Measurements from ENCODE around the gene PCDH15.

DNA sequence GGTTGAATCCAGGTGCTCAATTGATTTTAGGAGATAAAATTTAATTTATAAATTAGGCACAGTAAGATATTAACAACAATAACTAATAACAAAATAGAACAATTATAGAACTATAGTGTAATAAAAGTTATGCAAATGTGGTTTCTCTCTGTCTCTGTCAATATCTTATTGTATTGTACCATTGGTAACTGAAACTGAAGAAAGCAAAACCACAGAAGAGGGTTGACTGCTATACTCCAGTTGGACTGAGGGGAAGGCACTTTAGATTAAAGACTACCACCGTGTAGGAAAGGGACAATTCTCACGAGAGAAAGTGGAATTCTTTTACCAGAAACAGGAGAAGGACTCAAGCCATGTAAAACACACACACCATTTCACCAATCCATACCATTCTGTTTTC, 967.1 kb downstream of the PCDH15 start:
- TF ChIP-seq, protein P1, sequence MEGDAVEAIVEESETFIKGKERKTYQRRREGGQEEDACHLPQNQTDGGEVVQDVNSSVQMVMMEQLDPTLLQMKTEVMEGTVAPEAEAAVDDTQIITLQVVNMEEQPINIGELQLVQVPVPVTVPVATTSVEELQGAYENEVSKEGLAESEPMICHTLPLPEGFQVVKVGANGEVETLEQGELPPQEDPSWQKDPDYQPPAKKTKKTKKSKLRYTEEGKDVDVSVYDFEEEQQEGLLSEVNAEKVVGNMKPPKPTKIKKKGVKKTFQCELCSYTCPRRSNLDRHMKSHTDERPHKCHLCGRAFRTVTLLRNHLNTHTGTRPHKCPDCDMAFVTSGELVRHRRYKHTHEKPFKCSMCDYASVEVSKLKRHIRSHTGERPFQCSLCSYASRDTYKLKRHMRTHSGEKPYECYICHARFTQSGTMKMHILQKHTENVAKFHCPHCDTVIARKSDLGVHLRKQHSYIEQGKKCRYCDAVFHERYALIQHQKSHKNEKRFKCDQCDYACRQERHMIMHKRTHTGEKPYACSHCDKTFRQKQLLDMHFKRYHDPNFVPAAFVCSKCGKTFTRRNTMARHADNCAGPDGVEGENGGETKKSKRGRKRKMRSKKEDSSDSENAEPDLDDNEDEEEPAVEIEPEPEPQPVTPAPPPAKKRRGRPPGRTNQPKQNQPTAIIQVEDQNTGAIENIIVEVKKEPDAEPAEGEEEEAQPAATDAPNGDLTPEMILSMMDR (conservative IDR thresholded peaks at IDR 0.05; ENCODE audit: low read depth in 2 of 2) = no peak
- TF ChIP-seq EZH2 (IDR thresholded peaks at IDR 0.05; ENCODE audit: low read depth, unreplicated experiment) (no peak), CREB1 (CRISPR knock-in tag; IDR thresholded peaks at IDR 0.05; ENCODE audit: low read depth) (no peak), POLR2AphosphoS5 (IDR thresholded peaks at IDR 0.05; ENCODE audit: low read depth) (no peak), EZH2phosphoT487 (IDR thresholded peaks at IDR 0.05; ENCODE audit: unreplicated experiment) (no peak), JUNB (IDR thresholded peaks at IDR 0.05; ENCODE audit: unreplicated experiment) (no peak), NANOG (IDR thresholded peaks at IDR 0.05; ENCODE audit: borderline replicate concordance) (no peak), STAT1 (IDR thresholded peaks at IDR 0.05; ENCODE audit: unreplicated experiment) (no peak)
- TF ChIP-seq, protein P2, sequence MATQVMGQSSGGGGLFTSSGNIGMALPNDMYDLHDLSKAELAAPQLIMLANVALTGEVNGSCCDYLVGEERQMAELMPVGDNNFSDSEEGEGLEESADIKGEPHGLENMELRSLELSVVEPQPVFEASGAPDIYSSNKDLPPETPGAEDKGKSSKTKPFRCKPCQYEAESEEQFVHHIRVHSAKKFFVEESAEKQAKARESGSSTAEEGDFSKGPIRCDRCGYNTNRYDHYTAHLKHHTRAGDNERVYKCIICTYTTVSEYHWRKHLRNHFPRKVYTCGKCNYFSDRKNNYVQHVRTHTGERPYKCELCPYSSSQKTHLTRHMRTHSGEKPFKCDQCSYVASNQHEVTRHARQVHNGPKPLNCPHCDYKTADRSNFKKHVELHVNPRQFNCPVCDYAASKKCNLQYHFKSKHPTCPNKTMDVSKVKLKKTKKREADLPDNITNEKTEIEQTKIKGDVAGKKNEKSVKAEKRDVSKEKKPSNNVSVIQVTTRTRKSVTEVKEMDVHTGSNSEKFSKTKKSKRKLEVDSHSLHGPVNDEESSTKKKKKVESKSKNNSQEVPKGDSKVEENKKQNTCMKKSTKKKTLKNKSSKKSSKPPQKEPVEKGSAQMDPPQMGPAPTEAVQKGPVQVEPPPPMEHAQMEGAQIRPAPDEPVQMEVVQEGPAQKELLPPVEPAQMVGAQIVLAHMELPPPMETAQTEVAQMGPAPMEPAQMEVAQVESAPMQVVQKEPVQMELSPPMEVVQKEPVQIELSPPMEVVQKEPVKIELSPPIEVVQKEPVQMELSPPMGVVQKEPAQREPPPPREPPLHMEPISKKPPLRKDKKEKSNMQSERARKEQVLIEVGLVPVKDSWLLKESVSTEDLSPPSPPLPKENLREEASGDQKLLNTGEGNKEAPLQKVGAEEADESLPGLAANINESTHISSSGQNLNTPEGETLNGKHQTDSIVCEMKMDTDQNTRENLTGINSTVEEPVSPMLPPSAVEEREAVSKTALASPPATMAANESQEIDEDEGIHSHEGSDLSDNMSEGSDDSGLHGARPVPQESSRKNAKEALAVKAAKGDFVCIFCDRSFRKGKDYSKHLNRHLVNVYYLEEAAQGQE (IDR thresholded peaks at IDR 0.05; ENCODE audit: unreplicated experiment) = no peak
- TF ChIP-seq, protein P3, sequence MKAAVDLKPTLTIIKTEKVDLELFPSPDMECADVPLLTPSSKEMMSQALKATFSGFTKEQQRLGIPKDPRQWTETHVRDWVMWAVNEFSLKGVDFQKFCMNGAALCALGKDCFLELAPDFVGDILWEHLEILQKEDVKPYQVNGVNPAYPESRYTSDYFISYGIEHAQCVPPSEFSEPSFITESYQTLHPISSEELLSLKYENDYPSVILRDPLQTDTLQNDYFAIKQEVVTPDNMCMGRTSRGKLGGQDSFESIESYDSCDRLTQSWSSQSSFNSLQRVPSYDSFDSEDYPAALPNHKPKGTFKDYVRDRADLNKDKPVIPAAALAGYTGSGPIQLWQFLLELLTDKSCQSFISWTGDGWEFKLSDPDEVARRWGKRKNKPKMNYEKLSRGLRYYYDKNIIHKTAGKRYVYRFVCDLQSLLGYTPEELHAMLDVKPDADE (IDR thresholded peaks at IDR 0.05) = no peak
- TF ChIP-seq, protein P4, sequence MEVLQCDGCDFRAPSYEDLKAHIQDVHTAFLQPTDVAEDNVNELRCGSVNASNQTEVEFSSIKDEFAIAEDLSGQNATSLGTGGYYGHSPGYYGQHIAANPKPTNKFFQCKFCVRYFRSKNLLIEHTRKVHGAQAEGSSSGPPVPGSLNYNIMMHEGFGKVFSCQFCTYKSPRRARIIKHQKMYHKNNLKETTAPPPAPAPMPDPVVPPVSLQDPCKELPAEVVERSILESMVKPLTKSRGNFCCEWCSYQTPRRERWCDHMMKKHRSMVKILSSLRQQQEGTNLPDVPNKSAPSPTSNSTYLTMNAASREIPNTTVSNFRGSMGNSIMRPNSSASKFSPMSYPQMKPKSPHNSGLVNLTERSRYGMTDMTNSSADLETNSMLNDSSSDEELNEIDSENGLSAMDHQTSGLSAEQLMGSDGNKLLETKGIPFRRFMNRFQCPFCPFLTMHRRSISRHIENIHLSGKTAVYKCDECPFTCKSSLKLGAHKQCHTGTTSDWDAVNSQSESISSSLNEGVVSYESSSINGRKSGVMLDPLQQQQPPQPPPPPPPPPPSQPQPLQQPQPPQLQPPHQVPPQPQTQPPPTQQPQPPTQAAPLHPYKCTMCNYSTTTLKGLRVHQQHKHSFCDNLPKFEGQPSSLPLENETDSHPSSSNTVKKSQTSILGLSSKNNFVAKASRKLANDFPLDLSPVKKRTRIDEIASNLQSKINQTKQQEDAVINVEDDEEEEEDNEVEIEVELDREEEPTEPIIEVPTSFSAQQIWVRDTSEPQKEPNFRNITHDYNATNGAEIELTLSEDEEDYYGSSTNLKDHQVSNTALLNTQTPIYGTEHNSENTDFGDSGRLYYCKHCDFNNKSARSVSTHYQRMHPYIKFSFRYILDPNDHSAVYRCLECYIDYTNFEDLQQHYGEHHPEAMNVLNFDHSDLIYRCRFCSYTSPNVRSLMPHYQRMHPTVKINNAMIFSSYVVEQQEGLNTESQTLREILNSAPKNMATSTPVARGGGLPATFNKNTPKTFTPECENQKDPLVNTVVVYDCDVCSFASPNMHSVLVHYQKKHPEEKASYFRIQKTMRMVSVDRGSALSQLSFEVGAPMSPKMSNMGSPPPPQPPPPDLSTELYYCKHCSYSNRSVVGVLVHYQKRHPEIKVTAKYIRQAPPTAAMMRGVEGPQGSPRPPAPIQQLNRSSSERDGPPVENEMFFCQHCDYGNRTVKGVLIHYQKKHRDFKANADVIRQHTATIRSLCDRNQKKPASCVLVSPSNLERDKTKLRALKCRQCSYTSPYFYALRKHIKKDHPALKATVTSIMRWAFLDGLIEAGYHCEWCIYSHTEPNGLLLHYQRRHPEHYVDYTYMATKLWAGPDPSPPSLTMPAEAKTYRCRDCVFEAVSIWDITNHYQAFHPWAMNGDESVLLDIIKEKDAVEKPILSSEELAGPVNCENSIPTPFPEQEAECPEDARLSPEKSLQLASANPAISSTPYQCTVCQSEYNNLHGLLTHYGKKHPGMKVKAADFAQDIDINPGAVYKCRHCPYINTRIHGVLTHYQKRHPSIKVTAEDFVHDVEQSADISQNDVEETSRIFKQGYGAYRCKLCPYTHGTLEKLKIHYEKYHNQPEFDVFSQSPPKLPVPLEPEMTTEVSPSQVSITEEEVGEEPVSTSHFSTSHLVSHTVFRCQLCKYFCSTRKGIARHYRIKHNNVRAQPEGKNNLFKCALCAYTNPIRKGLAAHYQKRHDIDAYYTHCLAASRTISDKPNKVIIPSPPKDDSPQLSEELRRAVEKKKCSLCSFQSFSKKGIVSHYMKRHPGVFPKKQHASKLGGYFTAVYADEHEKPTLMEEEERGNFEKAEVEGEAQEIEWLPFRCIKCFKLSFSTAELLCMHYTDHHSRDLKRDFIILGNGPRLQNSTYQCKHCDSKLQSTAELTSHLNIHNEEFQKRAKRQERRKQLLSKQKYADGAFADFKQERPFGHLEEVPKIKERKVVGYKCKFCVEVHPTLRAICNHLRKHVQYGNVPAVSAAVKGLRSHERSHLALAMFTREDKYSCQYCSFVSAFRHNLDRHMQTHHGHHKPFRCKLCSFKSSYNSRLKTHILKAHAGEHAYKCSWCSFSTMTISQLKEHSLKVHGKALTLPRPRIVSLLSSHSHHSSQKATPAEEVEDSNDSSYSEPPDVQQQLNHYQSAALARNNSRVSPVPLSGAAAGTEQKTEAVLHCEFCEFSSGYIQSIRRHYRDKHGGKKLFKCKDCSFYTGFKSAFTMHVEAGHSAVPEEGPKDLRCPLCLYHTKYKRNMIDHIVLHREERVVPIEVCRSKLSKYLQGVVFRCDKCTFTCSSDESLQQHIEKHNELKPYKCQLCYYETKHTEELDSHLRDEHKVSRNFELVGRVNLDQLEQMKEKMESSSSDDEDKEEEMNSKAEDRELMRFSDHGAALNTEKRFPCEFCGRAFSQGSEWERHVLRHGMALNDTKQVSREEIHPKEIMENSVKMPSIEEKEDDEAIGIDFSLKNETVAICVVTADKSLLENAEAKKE (CRISPR knock-in tag; IDR thresholded peaks at IDR 0.05) = no peak
